GM18511 (cell line): ENCODE data around the gene PCDHGB1.
"Not testable (repeated sequence)": the region's sequence is repeated elsewhere in the genome, so short reads cannot be mapped to it uniquely, and the experiment has no call there.

ENCODE experiments used
- ATAC-seq: cut with Tn5 transposase; IDR thresholded peaks from one replicate; pipeline ENCODE4 v1.9.1; 2021; ENCODE audit warnings: mild to moderate bottlenecking, moderate library complexity; ENCODE audit not compliant: unreplicated experiment

PCDHGB1 gene

GRCh38 chr5:141382469-141383294, 32.8 kb downstream of the PCDHGB1 start, which contains the start of gene PCDHGA7:
PCDHGA7 (plus strand) TSS chr5:141382742; CDS start chr5:141382900, 158 bp downstream.
- no peak for ATAC-seq

- ATAC-seq: no peak
Observed at GRCh38 chr5:141383345-141383744, 33.4 kb downstream of the PCDHGB1 start.

GRCh38 chr5:141384471-141385267, 34.8 kb downstream of the PCDHGB1 start:
- no peak for ATAC-seq

GRCh38 chr5:141387557-141388311, 37.8 kb downstream of the PCDHGB1 start, which contains the start of gene PCDHGB4:
PCDHGB4 (plus strand) TSS chr5:141387698; CDS start chr5:141387885, 187 bp downstream.
- ATAC-seq: peak; percentile 97

GRCh38 chr5:141388661-141389060, 38.8 kb downstream of the PCDHGB1 start:
- no peak for ATAC-seq

- ATAC-seq: no peak
Observed at GRCh38 chr5:141389153-141390042, 39.5 kb downstream of the PCDHGB1 start.

- ATAC-seq: no peak
Observed at GRCh38 chr5:141392429-141393198, 42.7 kb downstream of the PCDHGB1 start, which contains the start of gene PCDHGA8. PCDHGA8 (plus strand) TSS chr5:141392633; CDS start chr5:141392814, 181 bp downstream.

GRCh38 chr5:141393267-141393666, 43.4 kb downstream of the PCDHGB1 start:
- no peak for ATAC-seq

GRCh38 chr5:141394401-141395187, 44.7 kb downstream of the PCDHGB1 start:
- not testable (repeated sequence) for ATAC-seq

- not testable (repeated sequence) for ATAC-seq
Observed at GRCh38 chr5:141397756-141398551, 48.1 kb downstream of the PCDHGB1 start, which contains the start of gene PCDHGB5. PCDHGB5 (plus strand) TSS chr5:141397947; CDS start chr5:141398128, 181 bp downstream.

GRCh38 chr5:141398608-141399007, 48.7 kb downstream of the PCDHGB1 start:
- no peak for ATAC-seq

GRCh38 chr5:141399555-141400258, 49.8 kb downstream of the PCDHGB1 start:
- ATAC-seq: no peak
